Endodermal cell (in vitro differentiated cells): Measurements from ENCODE around the gene GPBAR1. TPM values are rescaled to one million over a fixed set of nuclear protein-coding genes. Genes with fewer than 3 reads are reported as not detected.

Experiments
- DNase-seq: peaks from one replicate; pipeline ENCODE4 v3.0.0-alpha.2; 2017
- H3K27ac ChIP-seq: 2 replicates; pipeline ENCODE4 v1.5.1; 2013; ENCODE audit warnings: mild to moderate bottlenecking, low read depth, low read length, moderate library complexity
- H3K27me3 ChIP-seq: 2 replicates; pipeline ENCODE4 v1.6.1; 2013; ENCODE audit warnings: mild to moderate bottlenecking, low read length, moderate library complexity; ENCODE audit not compliant: insufficient read depth, control insufficient read depth, poor library complexity, severe bottlenecking
- H3K36me3 ChIP-seq: 2 replicates; pipeline ENCODE4 v1.7.0; 2013; ENCODE audit warnings: mild to moderate bottlenecking, low read length, moderate library complexity; ENCODE audit not compliant: control insufficient read depth, insufficient read depth
- H3K4me1 ChIP-seq: one replicate; pipeline ENCODE4 v1.7.0; 2013; ENCODE audit warnings: low read length; ENCODE audit not compliant: control insufficient read depth, insufficient read depth
- H3K4me3 ChIP-seq: 2 replicates; pipeline ENCODE4 v1.5.1; 2013; ENCODE audit warnings: mild to moderate bottlenecking, low read length, moderate library complexity
- H3K9ac ChIP-seq: 2 replicates; pipeline ENCODE4 v1.6.1; 2013; ENCODE audit warnings: mild to moderate bottlenecking, low read length, moderate library complexity; ENCODE audit not compliant: poor library complexity, severe bottlenecking; ENCODE audit errors: extremely low read depth
- H3K9me3 ChIP-seq: 2 replicates; pipeline ENCODE4 v1.6.1; 2013; ENCODE audit warnings: mild to moderate bottlenecking, low read length, moderate library complexity; ENCODE audit not compliant: control insufficient read depth
- H3K27ac Mint-ChIP-seq: 2 replicates; pipeline ENCODE4 v1.8.0; 2020; ENCODE audit warnings: mixed read lengths
- H3K27me3 Mint-ChIP-seq: 2 replicates; pipeline ENCODE4 v1.8.0; 2021; ENCODE audit warnings: mild to moderate bottlenecking, mixed read lengths; ENCODE audit not compliant: insufficient read depth
- H3K36me3 Mint-ChIP-seq: 2 replicates; pipeline ENCODE4 v1.8.0; 2020; ENCODE audit warnings: low read depth, mixed read lengths
- H3K4me1 Mint-ChIP-seq: 2 replicates; pipeline ENCODE4 v1.8.0; 2020; ENCODE audit warnings: mixed read lengths
- H3K4me3 Mint-ChIP-seq: 2 replicates; pipeline ENCODE4 v1.8.0; 2020; ENCODE audit warnings: mild to moderate bottlenecking, moderate library complexity, mixed read lengths
- H3K9me3 Mint-ChIP-seq: 2 replicates; pipeline ENCODE4 v1.8.0; 2020; ENCODE audit warnings: mild to moderate bottlenecking, mixed read lengths
- CTCF ChIP-seq: fragments of 200-600 bp; sonication (generic); conservative IDR thresholded peaks from 2 replicates; pipeline ENCODE4 v1.5.0; 2021; ENCODE audit warnings: antibody characterized with exemption, mild to moderate bottlenecking
- WGBS, 2 experiments: methylation state at CpG; one replicate each; pipeline versions ENCODE4 v1.1.5 to v1.1.7; 2013; ENCODE audit warnings: missing lambda C conversion rate in 2 of 2, mixed read lengths in 1 of 2; ENCODE audit not compliant: insufficient coverage in 1 of 2, insufficient read length in 1 of 2; 5-methylcytosine and 5-hydroxymethylcytosine counted together
- total RNA-seq, 2 donors: library from RNA; stranded (reverse); fragmentation: NEBNext Ultra II Directional in 1 of 2; extraction: Animal tissue kit (Norgen Biotek cat#: 25700) in 1 of 2; gene quantifications; 2 replicates in 1 of 2; 3 replicates in 1 of 2; pipeline ENCODE4 v1.2.1, GENCODE V29; 2021

GPBAR1 gene
- total RNA-seq, 2 donors from 2014 or later: 0.18 TPM

- Mint-ChIP-seq H3K27ac (no peak overlapping the region), H3K27me3 (no peaks in the 10 kb centered on the region), H3K4me3 (no peak overlapping the region), H3K36me3 (peaks cover 38% of the 10 kb centered on the region), H3K4me1 (peaks cover 18% of the 10 kb centered on the region), H3K9me3 (no peaks in the 10 kb centered on the region)
- H3K9ac ChIP-seq: no peak overlapping the region
- DNase-seq: no peak
- H3K27ac ChIP-seq: no peak overlapping the region
- H3K4me3 ChIP-seq: no peak overlapping the region
- TF ChIP-seq CTCF: no peak
- peaks cover 42% of the 10 kb centered on the region for H3K36me3 ChIP-seq
- H3K27me3 ChIP-seq: no peaks in the 10 kb centered on the region
- no peaks in the 10 kb centered on the region for H3K9me3 ChIP-seq
- 70 to 100% methylated on average over 2 of the region's 2 CpGs for WGBS, 2 experiments
- H3K4me1 ChIP-seq: peaks cover 3% of the 10 kb centered on the region
These were observed 13.1 kb downstream of the GPBAR1 start for GRCh38 chr2:218273908-218274249.

- Histone ChIP-seq H3K4me1 (peaks cover 3% of the 10 kb centered on the region), H3K9ac (no peak overlapping the region), H3K9me3 (no peaks in the 10 kb centered on the region), H3K36me3 (peaks cover 42% of the 10 kb centered on the region), H3K4me3 (no peak overlapping the region), H3K27ac (no peak overlapping the region), H3K27me3 (no peaks in the 10 kb centered on the region)
- DNase-seq: no peak
- Mint-ChIP-seq H3K4me1 (peaks cover 13% of the 10 kb centered on the region), H3K36me3 (peaks cover 37% of the 10 kb centered on the region), H3K27me3 (no peaks in the 10 kb centered on the region), H3K9me3 (no peaks in the 10 kb centered on the region), H3K27ac (no peak overlapping the region), H3K4me3 (no peak overlapping the region)
- TF ChIP-seq CTCF: no peak
- 93% methylated on average over 2 to 4 of the region's 4 CpGs for WGBS, 2 experiments
These were observed 13.8 kb downstream of the GPBAR1 start for GRCh38 chr2:218274586-218274985.

GRCh38 chr2:218275371-218276072, 14.7 kb downstream of the GPBAR1 start:
- Histone ChIP-seq H3K4me1 (peaks cover 3% of the 10 kb centered on the region), H3K27ac (no peak overlapping the region), H3K27me3 (no peaks in the 10 kb centered on the region), H3K4me3 (no peak overlapping the region), H3K9me3 (no peaks in the 10 kb centered on the region), H3K9ac (no peak overlapping the region), H3K36me3 (peaks cover 46% of the 10 kb centered on the region)
- TF ChIP-seq CTCF: no peak
- no peak for DNase-seq
- Mint-ChIP-seq H3K27ac (no peak overlapping the region), H3K4me1 (peaks cover 13% of the 10 kb centered on the region), H3K4me3 (no peak overlapping the region), H3K27me3 (no peaks in the 10 kb centered on the region), H3K36me3 (peaks cover 44% of the 10 kb centered on the region), H3K9me3 (no peaks in the 10 kb centered on the region)
- 88 to 92% methylated on average over 9 of the region's 9 CpGs for WGBS, 2 experiments
